ENCODE measurements around the gene SPTAN1. TPM values are rescaled to one million over a fixed set of nuclear protein-coding genes. Genes with fewer than 3 reads are reported as not detected.
"Not testable (repeated sequence)": the region's sequence is repeated elsewhere in the genome, so short reads cannot be mapped to it uniquely, and the experiment has no call there.

The SPTAN1 gene
- polyA plus RNA-seq (2011; rRNA removed) (211 and 275 TPM in 2 replicates), polyA minus RNA-seq (2011; rRNA and poly(A)+ RNA removed) (750 and 947 TPM in 2 replicates)

DNA sequence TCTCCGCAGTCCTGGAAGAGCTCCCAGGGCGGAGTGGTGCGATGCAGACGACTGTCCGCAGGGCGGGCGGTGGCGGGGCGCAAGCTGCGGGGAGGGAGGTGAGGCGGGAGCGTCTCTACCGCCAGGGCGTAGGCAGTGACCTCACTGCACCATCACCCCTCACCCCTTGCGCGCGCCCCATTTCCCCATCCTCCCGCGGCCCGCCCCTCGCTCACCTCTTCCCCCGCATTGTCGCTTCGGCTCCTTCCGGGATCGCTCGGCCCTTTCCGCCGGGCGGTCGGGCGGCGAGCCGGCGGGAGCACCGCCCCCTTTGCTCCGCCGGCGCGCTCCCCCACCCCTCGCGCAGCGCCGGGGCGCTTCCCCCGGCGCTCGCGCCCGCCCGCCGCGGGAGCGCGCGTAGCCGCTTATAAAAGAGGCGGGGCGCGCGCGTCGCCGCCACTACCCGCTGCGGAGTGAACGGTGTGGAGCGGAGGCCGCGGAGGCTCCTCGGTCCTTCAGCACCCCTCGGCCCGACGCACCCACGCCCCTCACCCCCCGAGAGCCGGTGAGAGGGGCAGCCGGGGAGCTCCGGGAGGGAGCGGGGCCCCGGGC, at the start of gene SPTAN1:
TSS of gene SPTAN1 (plus strand) at position 435 of the 591 bp plus-strand sequence. CDS start 14,154 bp downstream, outside the sequence.
- ChIA-PET POLR2A (interaction anchor here (0.5 to 2.2 kb wide), 18 partner anchors 9 to 181 kb away, joined by 3 to 13 read pairs (median 4); partner anchors contain the start of genes CERCAM, GLE1 and URM1), CTCF (interaction anchor here (0.8 kb wide), 1 partner anchor 257 kb away, joined by 3 read pairs; no protein-coding TSS in a partner anchor)
- peak; percentile 72 for DNase-seq (ENCODE audit: low read depth, low spot score)
- Histone ChIP-seq H3K9me3 (ENCODE audit: control insufficient read depth, insufficient read depth, low read length) (no peaks in the 10 kb centered on the region), H3K27ac (ENCODE audit: low read depth, low read length) (peak within 1 kb of the TSS; percentile 80), H3K27me3 (ENCODE audit: control insufficient read depth, insufficient read depth, low read length) (no peaks in the 10 kb centered on the region), H3K4me3 (ENCODE audit: low read depth, low read length) (peak within 1 kb of the TSS; percentile 87)
- TF ChIP-seq, protein P1, sequence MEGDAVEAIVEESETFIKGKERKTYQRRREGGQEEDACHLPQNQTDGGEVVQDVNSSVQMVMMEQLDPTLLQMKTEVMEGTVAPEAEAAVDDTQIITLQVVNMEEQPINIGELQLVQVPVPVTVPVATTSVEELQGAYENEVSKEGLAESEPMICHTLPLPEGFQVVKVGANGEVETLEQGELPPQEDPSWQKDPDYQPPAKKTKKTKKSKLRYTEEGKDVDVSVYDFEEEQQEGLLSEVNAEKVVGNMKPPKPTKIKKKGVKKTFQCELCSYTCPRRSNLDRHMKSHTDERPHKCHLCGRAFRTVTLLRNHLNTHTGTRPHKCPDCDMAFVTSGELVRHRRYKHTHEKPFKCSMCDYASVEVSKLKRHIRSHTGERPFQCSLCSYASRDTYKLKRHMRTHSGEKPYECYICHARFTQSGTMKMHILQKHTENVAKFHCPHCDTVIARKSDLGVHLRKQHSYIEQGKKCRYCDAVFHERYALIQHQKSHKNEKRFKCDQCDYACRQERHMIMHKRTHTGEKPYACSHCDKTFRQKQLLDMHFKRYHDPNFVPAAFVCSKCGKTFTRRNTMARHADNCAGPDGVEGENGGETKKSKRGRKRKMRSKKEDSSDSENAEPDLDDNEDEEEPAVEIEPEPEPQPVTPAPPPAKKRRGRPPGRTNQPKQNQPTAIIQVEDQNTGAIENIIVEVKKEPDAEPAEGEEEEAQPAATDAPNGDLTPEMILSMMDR (IDR thresholded peaks at IDR 0.05; ENCODE audit: low read depth, low read length): 0 out of 2 replicates have a peak, but pooled peaks have one; percentile 21

DNA sequence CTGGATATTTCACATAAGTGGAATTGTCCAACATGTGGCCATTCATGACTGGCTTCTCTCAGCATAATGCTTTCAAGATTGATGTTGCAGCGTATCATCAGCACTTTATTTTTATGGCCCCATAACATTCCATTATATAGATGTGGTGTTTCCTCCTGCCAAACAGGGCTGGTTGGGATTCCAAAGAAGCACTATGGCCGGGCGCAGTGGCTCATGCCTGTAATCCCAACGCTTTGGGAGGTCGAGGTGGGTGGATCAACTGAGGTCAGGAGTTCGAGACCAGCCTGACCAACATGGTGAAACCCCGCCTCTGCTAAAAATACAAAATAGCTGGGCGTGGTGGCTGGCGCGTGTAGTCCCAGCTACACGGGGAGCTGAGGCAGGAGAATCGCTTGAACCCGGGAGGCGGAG, 49.0 kb upstream of the SPTAN1 start:
- POLR2A ChIA-PET: not testable (repeated sequence)
- H3K27ac ChIP-seq (ENCODE audit: low read depth, low read length): peak overlapping the region; percentile 31

DNA sequence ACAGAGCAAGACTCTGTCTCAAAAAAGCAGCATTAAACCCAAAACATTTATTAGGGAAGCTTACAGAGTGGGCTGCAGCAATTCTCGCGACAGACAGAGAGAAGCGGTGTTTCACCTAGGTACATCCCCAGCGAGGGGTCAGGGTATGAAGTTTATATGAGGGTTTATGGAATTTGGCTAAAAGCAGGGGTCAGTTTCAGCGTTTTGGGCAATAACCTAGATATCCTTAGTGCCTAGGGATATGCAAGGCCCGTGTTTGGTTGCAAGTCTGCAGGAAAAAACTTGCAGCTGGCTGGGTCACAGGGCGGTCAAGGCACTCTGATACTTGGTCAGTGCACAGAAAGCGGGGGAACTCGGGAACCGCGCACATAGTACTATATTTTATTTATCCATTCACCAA, 48.5 kb upstream of the SPTAN1 start:
- ChIA-PET POLR2A (no interaction called here), CTCF (interaction anchor here (1.2 kb wide), 1 partner anchor 65 kb away, joined by 3 read pairs; no protein-coding TSS in a partner anchor)
- DNase-seq (ENCODE audit: low read depth, low spot score): no peak
- no peaks in the 10 kb centered on the region; the same call in 1 of the 2 replicates for H3K9me3 ChIP-seq (ENCODE audit: control insufficient read depth, insufficient read depth, low read length)
- H3K4me3 ChIP-seq (ENCODE audit: low read depth, low read length): peak overlapping the region; percentile 99
- TF ChIP-seq, protein P1 (IDR thresholded peaks at IDR 0.05; ENCODE audit: low read depth, low read length): no peak
- no peaks in the 10 kb centered on the region for H3K27me3 ChIP-seq (ENCODE audit: control insufficient read depth, insufficient read depth, low read length)
- peak overlapping the region; percentile 31 for H3K27ac ChIP-seq (ENCODE audit: low read depth, low read length)

More for the DNA sequence above, 49.0 kb upstream of the SPTAN1 start:
- H3K9me3 ChIP-seq (ENCODE audit: control insufficient read depth, insufficient read depth, low read length); H3K27me3 ChIP-seq (ENCODE audit: control insufficient read depth, insufficient read depth, low read length); DNase-seq (ENCODE audit: low read depth, low spot score); H3K4me3 ChIP-seq (ENCODE audit: low read depth, low read length): not testable (repeated sequence)
- CTCF ChIA-PET: interaction anchor here (1.2 kb wide), 1 partner anchor 65 kb away, joined by 3 read pairs; no protein-coding TSS in a partner anchor

DNA sequence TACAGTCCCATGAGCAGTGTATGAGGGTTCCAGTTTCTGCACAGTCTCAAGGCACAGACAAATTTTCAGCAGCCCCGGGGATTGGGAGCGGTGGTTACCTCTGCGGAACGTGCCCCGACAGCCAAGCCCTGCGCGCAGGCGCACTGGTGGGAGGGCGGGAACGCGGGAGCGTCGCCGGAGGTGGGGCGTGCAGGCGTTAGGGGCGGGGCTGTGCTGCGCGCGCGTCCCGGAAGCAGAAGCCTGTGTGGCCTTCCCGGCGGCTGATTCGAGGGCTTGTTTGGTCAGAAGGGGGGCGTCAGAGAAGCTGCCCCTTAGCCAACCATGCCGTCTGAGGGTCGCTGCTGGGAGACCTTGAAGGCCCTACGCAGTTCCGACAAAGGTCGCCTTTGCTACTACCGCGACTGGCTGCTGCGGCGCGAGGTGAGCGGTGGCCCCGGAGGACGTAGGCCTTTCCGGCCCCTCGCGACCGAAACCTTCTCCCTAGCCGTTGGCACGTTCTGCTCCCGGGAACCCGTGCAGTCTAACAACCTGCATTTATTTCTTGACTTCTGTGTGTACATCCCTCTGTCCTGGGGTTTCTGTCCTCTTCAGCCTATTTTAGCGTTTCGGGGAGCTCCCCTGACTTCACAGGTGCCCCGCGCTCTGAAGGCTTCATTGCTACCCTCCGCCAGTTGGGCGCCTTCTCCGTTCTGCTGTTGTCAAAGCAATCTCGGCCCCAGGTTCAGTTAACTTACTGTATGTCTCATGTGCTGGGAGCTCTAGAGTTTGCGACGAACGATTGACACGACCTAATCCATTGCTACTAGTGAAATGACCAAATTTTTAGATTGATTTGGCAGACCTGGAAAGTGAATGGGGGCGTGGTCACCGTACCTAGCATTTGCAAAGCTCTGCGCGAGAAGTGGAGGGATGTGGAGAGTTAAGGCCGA, 47.6 kb upstream of the SPTAN1 start, which contains the start of gene GLE1:
TSS of gene GLE1 (plus strand) at position 235 of the 929 bp plus-strand sequence. CDS start at position 322, 87 bp downstream.
- H3K4me3 ChIP-seq (ENCODE audit: low read depth, low read length): peak within 1 kb of the TSS; percentile 99
- TF ChIP-seq, protein P1 (IDR thresholded peaks at IDR 0.05; ENCODE audit: low read depth, low read length): no peak
- POLR2A ChIA-PET: interaction anchor here (0.9 to 1.6 kb wide), 5 partner anchors 11 to 50 kb away, joined by 3 to 6 read pairs (median 3); no protein-coding TSS in a partner anchor
- CTCF ChIA-PET: interaction anchor here (0.6 to 1.8 kb wide), 3 partner anchors 66 to 271 kb away, joined by 3 to 6 read pairs (median 4); no protein-coding TSS in a partner anchor
- DNase-seq (ENCODE audit: low read depth, low spot score): peak; percentile 71
- H3K9me3 ChIP-seq (ENCODE audit: control insufficient read depth, insufficient read depth, low read length): no peaks in the 10 kb centered on the region; the same call in 1 of the 2 replicates
- no peaks in the 10 kb centered on the region for H3K27me3 ChIP-seq (ENCODE audit: control insufficient read depth, insufficient read depth, low read length)
- H3K27ac ChIP-seq (ENCODE audit: low read depth, low read length): peak within 1 kb of the TSS; percentile 52

DNA sequence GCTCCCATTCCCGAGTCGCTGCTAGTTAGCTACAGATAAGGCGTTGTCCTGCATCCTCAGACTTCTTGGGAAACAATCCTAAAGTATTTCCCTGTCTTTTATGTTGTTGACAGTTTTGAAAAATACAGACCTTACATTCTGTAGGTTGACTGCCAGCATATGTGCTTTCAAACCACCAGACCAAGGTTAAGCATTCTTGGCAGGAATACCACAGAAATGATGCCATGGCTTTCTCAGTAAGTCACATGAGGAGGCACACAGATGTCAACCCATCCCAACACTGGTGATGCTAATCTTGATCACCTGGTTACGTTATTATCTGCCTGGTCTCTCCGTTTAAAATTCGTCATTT, 47.0 kb upstream of the SPTAN1 start:
- Histone ChIP-seq H3K4me3 (ENCODE audit: low read depth, low read length) (peak overlapping the region; percentile 99), H3K27ac (ENCODE audit: low read depth, low read length) (no peak overlapping the region), H3K9me3 (ENCODE audit: control insufficient read depth, insufficient read depth, low read length) (no peaks in the 10 kb centered on the region; the same call in 1 of the 2 replicates), H3K27me3 (ENCODE audit: control insufficient read depth, insufficient read depth, low read length) (no peaks in the 10 kb centered on the region)
- ChIA-PET POLR2A (interaction anchor here (0.9 to 1.6 kb wide), 5 partner anchors 10 to 49 kb away, joined by 3 to 6 read pairs (median 3); no protein-coding TSS in a partner anchor), CTCF (interaction anchor here (1.8 kb wide), 1 partner anchor 67 kb away, joined by 6 read pairs; no protein-coding TSS in a partner anchor)
- TF ChIP-seq, protein P1 (IDR thresholded peaks at IDR 0.05; ENCODE audit: low read depth, low read length): no peak
- DNase-seq (ENCODE audit: low read depth, low spot score): no peak

DNA sequence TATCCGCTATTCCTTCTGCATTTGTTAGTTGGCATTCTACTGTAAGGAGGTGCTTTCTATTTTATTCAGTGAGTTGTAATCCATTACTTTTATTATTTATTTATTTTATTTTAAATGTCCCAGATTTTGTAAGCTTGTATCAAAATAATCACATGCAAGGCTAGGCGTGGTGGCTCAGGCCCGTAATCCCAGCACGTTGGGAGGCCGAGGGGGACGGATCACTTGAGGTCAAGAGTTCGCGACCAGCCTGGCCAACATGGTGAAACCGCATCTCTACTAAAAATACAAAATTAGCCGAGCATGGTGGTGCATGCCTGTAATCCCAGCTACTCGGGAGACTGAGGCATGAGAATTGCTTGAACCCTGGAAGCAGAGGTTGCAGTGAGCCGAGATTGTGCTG, 46.5 kb upstream of the SPTAN1 start:
- POLR2A ChIA-PET; H3K27me3 ChIP-seq (ENCODE audit: control insufficient read depth, insufficient read depth, low read length); DNase-seq (ENCODE audit: low read depth, low spot score); H3K27ac ChIP-seq (ENCODE audit: low read depth, low read length); H3K9me3 ChIP-seq (ENCODE audit: control insufficient read depth, insufficient read depth, low read length); H3K4me3 ChIP-seq (ENCODE audit: low read depth, low read length): not testable (repeated sequence)
- CTCF ChIA-PET: interaction anchor here (0.6 to 1.8 kb wide), 2 partner anchors 67 to 101 kb away, joined by 4 to 6 read pairs; no protein-coding TSS in a partner anchor
